Gastrocnemius medialis (tissue), 4 donors: ENCODE data around the gene THRA. TPM values are rescaled to one million over a fixed set of nuclear protein-coding genes. Genes with fewer than 3 reads are reported as not detected.
A peak's percentile ranks its signal among the peaks of the same experiment; 100 is the strongest.

Experiments used
- ATAC-seq, 2 donors: fragments of 150-250 bp; one replicate each; pipeline ENCODE4 v1.9.1; 2016
- DNase-seq, 2 donors: peaks; one replicate each; pipeline ENCODE4 v3.0.0-alpha.2; 2019
- H3K27ac ChIP-seq, 4 donors: fragments of 200-600 bp; sonication (generic); 1 replicate in 1 of 4; 2 replicates in 3 of 4; pipeline ENCODE4 v1.5.1; 2016 to 2018; ENCODE audit warnings: mild to moderate bottlenecking in 2 of 4, moderate library complexity in 1 of 4
- H3K27me3 ChIP-seq, 3 donors: fragments of 200-600 bp; sonication (generic) in 2 of 3; 1 replicate in 1 of 3; 2 replicates in 2 of 3; pipeline versions ENCODE4 v1.5.1 to v1.6.0; 2016 to 2019; ENCODE audit warnings: mild to moderate bottlenecking in 1 of 3, moderate library complexity in 1 of 3
- H3K36me3 ChIP-seq, 2 donors: fragments of 200-600 bp; sonication (generic) in 1 of 2; one replicate each; pipeline ENCODE4 v1.5.1; 2017 to 2018
- H3K4me1 ChIP-seq, 2 donors: fragments of 200-600 bp; sonication (generic) in 1 of 2; one replicate each; pipeline ENCODE4 v1.5.1; 2016 to 2017; ENCODE audit warnings: mild to moderate bottlenecking in 2 of 2
- H3K4me3 ChIP-seq, 4 donors: fragments of 200-600 bp; sonication (generic) in 3 of 4; 1 replicate in 1 of 4; 2 replicates in 3 of 4; pipeline ENCODE4 v1.5.1; 2016 to 2019; ENCODE audit warnings: mild to moderate bottlenecking in 2 of 4
- H3K9me3 ChIP-seq, 3 donors: fragments of 200-600 bp; sonication (generic) in 2 of 3; 1 replicate in 1 of 3; 2 replicates in 2 of 3; pipeline ENCODE4 v1.5.1; 2016 to 2019
- CTCF ChIP-seq, 5 experiments: fragments of 450-650 bp in 3 of 5; fragments of 200-600 bp in 2 of 5; sonication (generic) in 2 of 5; IDR thresholded peaks in 4 of 5; conservative IDR thresholded peaks in 1 of 5; 1 replicate in 4 of 5; 2 replicates in 1 of 5; pipeline ENCODE4 v1.5.1; 2016 to 2019; ENCODE audit warnings: antibody characterized with exemption in 5 of 5, mild to moderate bottlenecking in 3 of 5, moderate library complexity in 3 of 5
- POLR2A ChIP-seq, 2 donors: fragments of 450-650 bp; IDR thresholded peaks; one replicate each; pipeline ENCODE4 v1.6.1; 2017; ENCODE audit warnings: antibody characterized with exemption in 2 of 2, mild to moderate bottlenecking in 2 of 2, moderate library complexity in 2 of 2
- in situ Hi-C, 4 donors: fragments of 200-750 bp; cut with MboI; loops; one replicate each; pipeline versions ENCODE4 v1.15.0 to v1.8.0; 2017; ENCODE audit warnings: low sequenced_read_pairs in 4 of 4
- intact Hi-C: fragments of 100-400 bp; cut with DNase I; formaldehyde crosslinking; loops from one replicate; pipeline ENCODE4 v1.15.1; 2023; ENCODE audit warnings: low total_unique reads
- total RNA-seq, 4 donors: library from RNA; depleted of rRNA; stranded (reverse); fragments of >200 nt; gene quantifications; one replicate each; pipeline versions ENCODE4 v1.1.0 to v1.2.3, GENCODE V29; 2016

Gene THRA
- total RNA-seq, 4 donors from 2014 or later: 42.2 to 71.6 (median 48.2) TPM

DNA sequence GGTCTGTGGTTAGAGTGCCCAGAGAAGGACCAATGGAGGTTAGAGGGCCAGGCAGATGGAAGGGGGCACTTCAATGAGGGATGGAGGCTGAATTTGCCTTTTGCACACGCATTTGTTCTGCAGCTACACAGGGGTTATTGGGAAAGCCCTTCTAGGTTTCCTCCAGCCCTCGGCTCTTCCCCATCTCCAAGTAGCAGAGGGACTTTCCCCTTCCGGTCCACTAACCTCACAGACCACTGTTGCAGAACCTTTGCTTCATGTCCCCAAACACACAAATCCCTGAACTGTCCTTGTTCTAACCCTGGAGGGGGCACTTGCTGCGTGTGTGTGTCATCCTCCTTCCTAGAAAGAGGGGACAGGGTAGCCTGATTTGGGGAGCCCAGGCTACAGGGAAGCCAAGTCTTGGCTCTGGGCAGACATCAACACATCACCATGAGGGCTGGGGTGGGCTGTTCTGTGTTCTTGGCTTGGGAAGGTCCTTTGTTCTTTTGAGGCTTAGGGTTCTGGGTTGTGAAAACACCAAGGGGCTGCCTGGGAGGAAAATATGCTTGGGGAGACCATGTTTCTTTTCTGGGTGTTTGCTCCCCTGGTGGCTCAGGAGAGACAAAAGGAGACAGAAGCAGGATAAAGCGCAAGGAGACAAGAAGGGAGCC is 44.9 kb downstream of the THRA start:
- in situ Hi-C loops: loop anchor here in 2 of 4 donors (5.0 kb wide), 2 partner anchors 35 to 40 kb away; no protein-coding TSS in a partner anchor
- Histone ChIP-seq H3K4me3 (peak overlapping the region in 3 of 4 donors; percentile 8 to 20 (median 10)), H3K4me1 (peaks cover 96 to 97% of the 10 kb centered on the region in 2 donors), H3K36me3 (no peaks in the 10 kb centered on the region), H3K27ac (peak overlapping the region; percentile 93 to 100 (median 96)), H3K9me3 (no peaks in the 10 kb centered on the region), H3K27me3 (no peaks in the 10 kb centered on the region)
- DNase-seq: peak in 1 of 2 donors; percentile 67
- TF ChIP-seq CTCF (IDR thresholded peaks at IDR 0.05 in 4 of 5, conservative IDR thresholded peaks at IDR 0.05 in 1 of 5) (no peak), POLR2A (IDR thresholded peaks at IDR 0.05) (no peak)
- ATAC-seq: peak in 1 of 2 donors; percentile 2
- intact Hi-C loops: loop anchor here (1.0 kb wide), 3 partner anchors 8 to 92 kb away; partner anchors contain the start of gene CSF3

GRCh38 chr17:40108970-40109824 is 46.4 kb downstream of the THRA start:
- ATAC-seq (no peak), DNase-seq (peak in 1 of 2 donors; percentile 58)
- Histone ChIP-seq H3K27me3 (no peaks in the 10 kb centered on the region), H3K27ac (peak overlapping the region; percentile 93 to 100 (median 96)), H3K4me1 (peaks cover 90 to 95% of the 10 kb centered on the region in 2 donors), H3K9me3 (no peaks in the 10 kb centered on the region), H3K4me3 (no peak overlapping the region), H3K36me3 (no peaks in the 10 kb centered on the region)
- intact Hi-C loops: loop anchor here (1.0 kb wide), 3 partner anchors 10 to 94 kb away; partner anchors contain the start of gene CSF3
- in situ Hi-C loops: loop anchor here in 2 of 4 donors (5.0 kb wide), 2 partner anchors 37 to 42 kb away; no protein-coding TSS in a partner anchor
- TF ChIP-seq CTCF (IDR thresholded peaks at IDR 0.05 in 4 of 5, conservative IDR thresholded peaks at IDR 0.05 in 1 of 5): no peak
- no peak for TF ChIP-seq POLR2A (IDR thresholded peaks at IDR 0.05)

GRCh38 chr17:40110026-40110845 is 47.5 kb downstream of the THRA start:
- Histone ChIP-seq H3K4me1 (peaks cover 86 to 95% of the 10 kb centered on the region in 2 donors), H3K36me3 (no peaks in the 10 kb centered on the region), H3K4me3 (no peak overlapping the region), H3K27me3 (no peaks in the 10 kb centered on the region), H3K9me3 (no peaks in the 10 kb centered on the region), H3K27ac (peak overlapping the region; percentile 93 to 100 (median 96))
- DNase-seq (peak in 1 of 2 donors; percentile 50), ATAC-seq (no peak)
- in situ Hi-C loops (loop anchor here in 2 of 4 donors (5.0 to 10.0 kb wide), 2 partner anchors 55 to 57 kb away; no protein-coding TSS in a partner anchor), intact Hi-C loops (loop anchor here (5.0 kb wide), 2 partner anchors 177 to 207 kb away; partner anchors contain the start of gene CDC6)
- TF ChIP-seq POLR2A (IDR thresholded peaks at IDR 0.05): no peak

GRCh38 chr17:40111221-40112128 is 48.7 kb downstream of the THRA start:
- H3K9me3 ChIP-seq: no peaks in the 10 kb centered on the region
- in situ Hi-C loops: loop anchor here in 2 of 4 donors (5.0 to 10.0 kb wide), 2 partner anchors 53 to 56 kb away; no protein-coding TSS in a partner anchor
- intact Hi-C loops: loop anchor here (1.0 to 5.0 kb wide), 4 partner anchors 42 to 206 kb away; partner anchors contain the start of gene CDC6
- peaks cover 74 to 82% of the 10 kb centered on the region in 2 donors for H3K4me1 ChIP-seq
- no peaks in the 10 kb centered on the region for H3K27me3 ChIP-seq
- ATAC-seq (peak; percentile 60 to 65), DNase-seq (peak; percentile 96 to 98)
- TF ChIP-seq CTCF (IDR thresholded peaks at IDR 0.05 in 4 of 5, conservative IDR thresholded peaks at IDR 0.05 in 1 of 5) (peak; percentile 82 to 92 (median 88)), POLR2A (IDR thresholded peaks at IDR 0.05) (peak; percentile 35 to 51)
- H3K27ac ChIP-seq: peak overlapping the region; percentile 93 to 100 (median 96)
- H3K36me3 ChIP-seq: no peaks in the 10 kb centered on the region
- H3K4me3 ChIP-seq: peak overlapping the region in 2 of 4 donors; percentile 6 to 15
